NCI-H774 (cell line): Measurements from ENCODE around the gene TRIM4.
"Not testable (repeated sequence)": the region's sequence is repeated elsewhere in the genome, so short reads cannot be mapped to it uniquely, and the experiment has no call there.

ENCODE experiments used
- DNase-seq: peaks from one replicate; lab custom pipeline; 2025; lab: John Stamatoyannopoulos, UW

The TRIM4 gene, protein sequence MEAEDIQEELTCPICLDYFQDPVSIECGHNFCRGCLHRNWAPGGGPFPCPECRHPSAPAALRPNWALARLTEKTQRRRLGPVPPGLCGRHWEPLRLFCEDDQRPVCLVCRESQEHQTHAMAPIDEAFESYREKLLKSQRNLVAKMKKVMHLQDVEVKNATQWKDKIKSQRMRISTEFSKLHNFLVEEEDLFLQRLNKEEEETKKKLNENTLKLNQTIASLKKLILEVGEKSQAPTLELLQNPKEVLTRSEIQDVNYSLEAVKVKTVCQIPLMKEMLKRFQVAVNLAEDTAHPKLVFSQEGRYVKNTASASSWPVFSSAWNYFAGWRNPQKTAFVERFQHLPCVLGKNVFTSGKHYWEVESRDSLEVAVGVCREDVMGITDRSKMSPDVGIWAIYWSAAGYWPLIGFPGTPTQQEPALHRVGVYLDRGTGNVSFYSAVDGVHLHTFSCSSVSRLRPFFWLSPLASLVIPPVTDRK

DNA sequence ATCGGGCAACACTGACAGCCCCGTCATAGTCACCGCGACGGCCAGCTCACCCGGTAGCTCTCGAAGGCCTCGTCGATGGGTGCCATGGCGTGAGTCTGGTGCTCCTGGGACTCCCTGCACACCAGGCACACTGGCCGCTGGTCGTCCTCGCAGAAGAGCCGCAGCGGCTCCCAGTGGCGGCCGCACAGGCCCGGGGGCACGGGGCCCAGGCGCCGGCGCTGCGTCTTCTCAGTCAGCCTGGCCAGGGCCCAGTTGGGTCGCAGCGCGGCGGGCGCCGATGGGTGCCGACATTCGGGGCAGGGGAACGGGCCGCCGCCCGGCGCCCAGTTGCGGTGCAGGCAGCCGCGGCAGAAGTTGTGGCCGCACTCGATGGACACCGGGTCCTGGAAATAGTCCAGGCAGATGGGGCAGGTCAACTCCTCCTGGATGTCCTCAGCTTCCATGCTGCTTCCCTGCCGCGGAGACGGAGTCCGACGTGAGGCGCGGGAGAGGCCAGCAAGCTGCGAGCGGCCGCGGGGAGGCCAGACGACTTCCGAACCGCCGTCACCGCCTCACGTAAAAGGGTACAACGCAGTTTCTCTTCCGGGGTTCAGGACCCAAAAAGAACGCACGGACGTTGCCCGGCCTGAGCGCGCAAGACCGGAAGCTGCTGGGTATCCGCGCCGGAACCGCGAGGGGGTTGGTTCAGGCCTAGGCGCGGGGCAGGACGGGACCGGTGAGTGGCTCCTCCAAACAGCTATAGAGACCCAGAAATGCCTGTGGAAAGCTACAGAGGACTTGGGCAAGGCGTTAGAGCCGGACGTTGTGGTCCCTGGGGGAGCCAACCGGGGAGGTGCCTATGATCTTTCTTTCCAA, at the start of gene TRIM4:
TRIM4 (minus strand) TSS at position 572 of the 855 bp plus-strand sequence; CDS start at position 443, 129 bp downstream.
- peak; percentile 92 for DNase-seq

DNA sequence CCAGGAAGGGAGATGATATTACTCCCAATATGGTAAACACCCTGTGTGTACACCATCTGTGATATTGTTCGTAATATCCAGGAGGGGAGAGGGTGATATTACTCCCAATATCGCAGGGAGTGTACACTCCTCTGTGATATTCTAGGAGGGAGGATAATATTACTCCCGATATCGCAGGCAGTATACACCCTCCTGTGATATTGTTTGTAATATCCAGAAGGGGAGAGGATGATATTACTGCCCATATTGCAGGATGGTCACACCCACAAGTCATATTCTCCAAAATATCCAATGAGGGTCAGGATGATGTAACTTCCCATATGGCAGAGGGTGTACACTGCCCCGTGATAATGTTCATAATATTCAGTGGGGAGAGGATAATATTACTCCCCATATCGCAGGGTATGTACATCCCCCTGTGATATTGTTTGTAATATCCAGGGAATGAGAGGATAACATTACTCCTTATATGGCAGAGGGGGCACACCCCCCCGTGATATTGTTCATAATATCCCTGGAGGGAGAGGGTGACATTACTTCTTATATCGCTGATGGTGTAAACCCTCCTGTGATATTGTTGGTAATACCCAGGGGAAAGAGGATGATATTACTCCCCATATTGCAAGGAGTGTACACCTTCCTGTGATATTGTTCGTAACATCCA, 39.4 kb upstream of the TRIM4 start:
- DNase-seq = no peak

DNA sequence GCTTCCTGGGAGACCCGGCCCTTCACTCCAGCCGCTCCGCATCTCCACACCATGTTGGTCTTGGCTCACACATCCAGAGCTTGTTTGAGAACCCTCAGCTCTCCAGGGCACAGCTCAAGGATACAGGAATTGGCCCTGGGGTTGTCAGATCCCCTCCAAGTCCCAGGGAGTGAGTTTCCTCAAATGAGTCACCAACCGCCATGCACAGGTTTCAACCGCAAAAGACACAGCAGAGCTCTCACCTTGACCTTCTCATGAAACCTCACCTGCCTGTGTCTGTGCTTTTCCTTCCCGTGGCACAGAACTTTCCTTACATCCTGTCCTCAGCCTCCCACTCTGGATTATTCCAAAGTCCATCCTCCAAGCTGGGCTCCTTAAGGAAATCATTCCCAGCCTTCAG, 35.9 kb upstream of the TRIM4 start:
- DNase-seq = no peak

DNA sequence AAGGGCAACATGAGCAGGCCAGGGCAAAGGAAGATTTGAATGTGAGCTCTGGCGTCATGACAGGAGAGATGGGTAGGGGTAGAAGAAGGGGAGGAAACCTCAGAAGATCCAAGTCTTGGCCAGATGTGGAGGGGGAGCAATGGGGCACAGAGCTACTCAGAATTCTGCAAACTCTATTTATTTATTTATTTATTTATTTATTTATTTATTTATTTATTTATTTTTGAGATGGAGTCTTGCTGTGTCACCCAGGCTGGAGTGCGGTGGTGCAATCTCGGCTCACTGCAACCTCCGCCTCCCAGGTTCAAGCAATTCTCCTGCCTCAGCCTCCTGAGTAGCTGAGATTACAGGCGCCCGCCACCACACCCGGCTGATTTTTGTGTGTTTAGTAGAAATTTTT, 35.3 kb upstream of the TRIM4 start:
- not testable (repeated sequence) for DNase-seq

DNA sequence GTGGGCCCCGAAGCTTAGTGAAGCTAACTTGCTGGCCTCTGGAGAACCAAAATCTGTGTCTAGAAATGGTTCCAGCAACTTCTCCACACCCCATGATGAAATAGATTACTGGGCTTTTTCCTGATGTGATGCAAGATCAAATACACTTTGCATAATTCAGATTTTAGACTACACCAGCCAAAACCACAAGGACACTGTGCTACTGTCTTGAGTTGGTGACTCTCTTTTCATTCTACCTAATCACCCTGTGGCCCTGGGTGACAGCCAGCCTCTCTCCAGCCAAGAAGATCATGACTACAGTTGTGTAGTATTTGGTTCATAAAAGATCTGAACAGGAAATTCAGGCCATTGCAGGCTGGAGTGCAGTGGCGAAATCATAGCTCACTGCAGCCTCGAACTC, 34.3 kb upstream of the TRIM4 start:
- DNase-seq = no peak

DNA sequence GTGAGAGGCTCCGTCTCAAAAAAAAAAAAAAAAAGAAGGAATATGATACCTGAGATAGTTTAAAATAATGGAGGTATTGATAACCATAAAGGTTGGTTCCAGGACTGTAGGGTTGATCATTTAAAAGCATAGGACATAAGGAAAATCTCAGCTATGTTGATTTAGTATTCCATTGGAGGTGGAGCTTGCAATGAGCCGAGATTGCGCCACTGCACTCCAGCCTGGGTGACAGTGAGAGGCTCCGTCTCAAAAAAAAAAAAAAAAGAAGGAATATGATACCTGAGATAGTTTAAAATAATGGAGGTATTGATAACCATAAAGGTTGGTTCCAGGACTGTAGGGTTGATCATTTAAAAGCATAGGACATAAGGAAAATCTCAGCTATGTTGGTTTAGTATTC, 33.3 kb upstream of the TRIM4 start:
- not testable (repeated sequence) for DNase-seq

DNA sequence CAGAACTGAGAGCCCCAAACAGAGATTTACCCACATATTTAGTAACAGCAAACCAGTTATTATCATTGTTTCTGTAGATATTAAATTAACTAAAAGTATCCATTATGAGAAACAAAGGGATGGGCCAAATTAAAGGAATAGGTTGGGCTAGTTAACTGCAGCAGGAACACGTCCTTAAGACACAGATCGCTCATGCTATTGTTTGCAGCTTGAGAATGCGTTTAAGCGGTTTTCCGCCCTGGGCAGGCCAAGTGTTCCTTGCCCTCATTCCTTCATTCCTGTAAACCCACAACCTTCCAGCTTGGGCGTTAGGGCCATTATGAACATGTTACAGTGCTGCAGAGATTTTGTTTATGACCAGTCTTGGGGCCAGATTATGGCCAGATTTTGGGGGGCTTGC, 31.5 kb upstream of the TRIM4 start:
- DNase-seq = not testable (repeated sequence)

DNA sequence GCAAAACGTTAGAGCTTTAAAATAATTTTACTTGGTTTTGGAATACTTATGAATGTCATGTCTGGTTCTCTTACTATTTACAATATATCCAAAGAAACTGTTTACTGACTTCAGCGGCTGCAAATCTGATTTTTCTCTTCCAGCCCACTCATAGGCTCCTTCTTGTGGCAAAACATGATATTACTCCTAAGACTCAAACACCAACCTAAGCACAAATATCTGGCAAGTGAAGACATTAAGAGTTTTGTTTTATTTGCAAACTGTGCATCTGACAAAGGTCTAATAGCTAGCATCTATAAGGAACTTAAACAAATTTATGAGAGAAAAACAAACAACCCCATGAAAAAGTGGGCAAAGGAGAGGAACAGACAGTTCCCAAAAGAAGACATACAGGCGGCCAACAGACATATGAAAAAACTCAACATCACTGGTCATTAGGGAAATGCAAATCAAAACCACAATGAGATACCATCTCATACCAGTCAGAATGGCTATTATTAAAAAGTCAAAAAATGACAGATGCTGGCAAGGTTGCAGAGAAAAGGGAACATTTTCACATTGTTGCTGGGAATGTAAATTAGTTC, 30.4 kb upstream of the TRIM4 start:
- DNase-seq = no peak

DNA sequence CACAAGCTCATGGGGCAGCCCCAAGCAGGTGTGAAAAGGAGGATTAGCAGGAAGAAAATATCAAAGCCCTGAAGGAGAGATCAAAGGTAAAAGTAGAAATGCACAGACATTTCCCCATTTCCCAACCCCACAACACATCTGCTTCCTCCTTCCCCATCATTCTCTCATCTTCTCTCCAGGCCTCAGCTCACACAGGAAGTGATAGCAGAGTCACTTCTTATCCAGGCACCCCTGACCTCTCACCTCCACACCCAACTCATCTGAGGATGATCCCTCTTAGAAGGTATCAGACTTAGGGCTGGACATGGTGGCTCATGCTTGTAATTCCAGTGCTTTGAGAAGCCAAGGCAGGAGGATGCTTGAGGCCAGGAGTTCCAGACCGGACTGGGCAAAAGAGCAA, 28.3 kb upstream of the TRIM4 start:
- DNase-seq = no peak

DNA sequence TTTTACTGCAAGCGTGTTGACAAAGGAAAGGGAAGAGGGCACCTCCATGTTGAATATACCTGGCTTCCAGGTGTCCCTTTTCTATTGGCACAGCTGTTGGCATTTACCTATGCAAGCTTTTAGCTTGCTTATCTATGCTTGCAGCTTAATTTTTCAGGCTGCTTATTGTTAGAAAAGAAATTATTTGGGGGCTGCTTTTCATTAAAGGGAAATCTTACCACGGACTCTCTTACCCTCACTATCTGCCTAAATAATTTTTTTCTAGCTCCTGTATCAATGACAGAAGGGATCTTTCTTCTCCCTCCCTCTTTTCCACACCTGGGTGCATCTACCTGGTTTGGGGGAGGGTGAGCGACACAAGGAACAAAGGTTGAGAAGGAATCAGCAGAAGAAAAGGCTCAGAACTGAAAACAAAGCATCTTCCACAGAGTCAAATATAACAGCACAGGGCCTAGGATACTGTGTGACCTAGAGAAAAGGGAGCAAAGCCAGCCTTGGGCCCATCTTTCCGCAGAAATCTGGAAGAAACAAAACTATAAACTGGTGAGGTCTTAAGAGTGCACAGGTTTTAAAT, 25.3 kb upstream of the TRIM4 start:
- no peak for DNase-seq

DNA sequence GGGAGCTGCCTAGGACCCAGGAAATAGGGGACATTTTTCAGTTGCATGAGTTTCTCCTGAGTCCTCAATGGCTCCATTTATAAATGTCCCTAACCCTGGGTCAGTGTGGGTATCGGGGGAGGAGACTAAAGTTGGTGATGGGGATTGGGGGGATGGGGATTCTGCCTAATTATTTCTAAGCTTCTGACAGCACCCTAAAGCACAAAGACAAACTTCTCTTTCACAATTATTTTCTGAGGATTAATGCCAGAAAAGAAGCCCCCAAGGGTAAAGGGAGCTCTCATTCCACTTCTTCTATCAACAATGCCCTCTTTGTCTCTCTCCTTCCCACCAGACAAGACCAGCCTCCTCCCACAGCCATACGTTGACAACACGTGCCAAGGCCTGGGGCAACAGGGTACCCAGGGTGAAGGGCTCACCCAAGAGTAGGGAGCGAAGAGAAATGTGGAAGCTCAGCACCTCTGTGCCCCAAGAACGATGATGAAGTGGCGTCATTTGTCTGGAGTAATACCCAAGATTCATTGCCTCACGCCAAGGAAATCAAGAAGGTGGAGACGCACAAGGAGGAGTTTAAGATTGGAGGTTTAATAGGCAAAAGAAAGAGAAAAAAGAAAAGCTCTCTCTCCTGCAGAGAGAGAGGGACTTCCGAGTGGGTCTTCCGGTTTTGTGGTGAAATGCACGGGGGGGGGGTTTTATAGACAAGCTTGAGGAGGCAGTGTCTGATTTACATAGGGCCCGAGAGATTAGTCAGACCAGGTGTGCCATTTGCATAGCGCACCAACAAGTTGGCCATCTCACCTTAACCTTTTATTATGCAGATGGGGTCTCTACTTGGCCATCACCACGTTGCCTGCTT, 24.5 kb upstream of the TRIM4 start:
- DNase-seq = peak; percentile 47

DNA sequence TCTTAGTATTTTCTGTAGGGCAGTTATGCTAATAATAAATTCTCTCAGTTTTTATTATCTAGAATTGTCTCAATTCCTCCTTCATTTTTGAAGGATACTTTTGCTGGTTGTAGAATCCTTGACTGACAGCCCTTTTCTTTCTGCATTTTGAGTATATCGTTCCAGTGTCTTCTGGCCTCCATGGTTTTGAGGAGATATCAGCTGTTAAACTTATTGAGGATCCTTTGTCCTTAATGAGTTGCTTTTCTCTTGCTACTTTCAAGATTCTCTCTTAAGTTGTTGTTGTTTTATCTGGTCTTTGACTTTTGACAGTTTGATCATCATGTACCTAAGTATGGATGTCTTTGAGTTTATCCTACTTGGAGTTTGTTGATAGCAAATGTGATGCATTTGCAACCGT, 19.0 kb upstream of the TRIM4 start:
- DNase-seq = no peak

DNA sequence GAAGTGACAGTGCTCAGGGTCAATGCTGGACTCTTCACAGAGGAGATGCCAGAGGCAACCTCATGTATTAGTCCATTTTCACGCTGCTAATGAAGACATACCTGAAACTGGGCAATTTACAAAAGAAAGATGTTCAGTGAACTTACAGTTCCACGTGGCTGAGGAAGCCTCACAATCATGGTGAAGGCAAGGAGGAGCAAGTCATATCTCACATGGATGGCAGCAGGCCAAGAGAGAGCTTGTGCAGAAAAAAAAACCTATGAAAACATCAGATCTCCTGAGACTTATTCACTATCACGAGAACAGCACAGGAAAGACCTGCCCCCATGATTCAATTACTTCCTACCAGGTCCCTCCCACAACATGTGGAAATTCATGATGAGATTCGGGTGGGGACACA, 15.7 kb upstream of the TRIM4 start:
- not testable (repeated sequence) for DNase-seq

DNA sequence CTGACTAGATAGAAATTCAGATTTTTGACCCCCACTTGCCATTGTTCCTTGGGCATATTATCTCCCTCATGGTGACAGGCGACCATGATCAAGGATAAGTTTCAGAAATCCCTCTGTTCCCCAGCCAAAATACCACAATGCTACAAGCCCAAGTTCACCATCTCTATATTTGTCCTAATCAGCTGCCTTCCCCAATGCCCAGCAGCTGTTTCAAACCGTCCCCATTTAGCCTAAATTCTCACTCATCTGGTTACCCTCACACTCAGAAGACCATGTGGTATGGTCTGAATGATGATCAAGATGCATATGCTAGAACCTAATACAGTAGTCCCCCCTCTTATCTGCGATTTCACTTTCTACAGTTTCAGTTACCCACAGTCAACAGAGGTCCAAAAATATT, 11.0 kb upstream of the TRIM4 start:
- DNase-seq = no peak

DNA sequence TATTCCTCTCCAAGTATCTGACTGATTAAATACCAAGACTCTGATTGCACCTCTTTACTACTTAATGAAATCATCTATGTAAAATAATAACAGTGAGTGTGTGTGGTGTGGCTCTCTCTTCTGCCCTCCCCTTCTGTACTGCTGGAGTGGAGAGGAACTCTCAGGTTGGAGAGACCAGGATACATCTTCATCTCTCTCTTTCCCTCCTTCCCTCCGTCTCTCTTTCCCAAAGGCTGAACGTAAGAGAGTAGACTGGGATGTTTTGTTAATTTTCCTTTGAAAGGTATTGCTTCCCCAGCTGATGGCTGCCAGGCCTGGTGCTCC, 10.4 kb upstream of the TRIM4 start:
- DNase-seq = no peak

DNA sequence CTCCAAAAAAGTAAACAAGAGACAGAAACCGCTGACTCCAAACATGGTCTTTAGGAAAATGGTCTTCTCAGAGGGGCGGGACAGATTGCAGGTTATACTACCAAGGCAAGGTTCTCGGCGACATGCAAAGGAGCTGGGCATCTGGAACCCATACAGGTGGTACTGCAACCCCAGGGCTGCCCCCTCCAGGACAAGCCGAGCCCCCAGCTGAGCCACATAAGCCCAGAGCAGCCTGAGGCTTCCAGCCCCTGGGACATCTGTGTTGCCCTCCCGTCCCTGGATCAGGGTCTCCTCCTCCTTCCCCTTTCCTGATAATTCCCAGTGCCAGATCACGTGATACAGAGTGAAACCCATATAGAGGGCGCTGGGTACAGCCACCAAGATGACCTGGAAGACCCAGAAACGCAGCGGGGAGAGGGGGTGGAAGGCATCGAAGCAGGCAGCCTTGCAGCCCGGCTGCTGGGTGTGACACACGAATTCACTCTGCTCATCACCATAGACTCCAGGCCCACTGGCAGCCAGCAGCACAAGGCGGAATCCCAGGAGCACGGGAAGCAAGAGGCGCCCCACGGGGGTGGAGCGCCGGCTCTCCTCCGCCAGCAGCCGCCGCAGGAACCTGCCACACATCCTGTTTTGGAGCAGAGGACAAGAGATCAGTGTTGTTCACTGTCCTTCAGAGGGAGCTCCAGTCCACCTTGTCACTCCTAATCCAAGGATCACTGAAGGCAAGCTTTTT, 9.8 kb upstream of the TRIM4 start, which contains the start of gene GJC3:
GJC3 (minus strand) TSS at position 627 of the 736 bp plus-strand sequence; CDS start at position 627, 0 bp downstream.
- peak; percentile 57 for DNase-seq

DNA sequence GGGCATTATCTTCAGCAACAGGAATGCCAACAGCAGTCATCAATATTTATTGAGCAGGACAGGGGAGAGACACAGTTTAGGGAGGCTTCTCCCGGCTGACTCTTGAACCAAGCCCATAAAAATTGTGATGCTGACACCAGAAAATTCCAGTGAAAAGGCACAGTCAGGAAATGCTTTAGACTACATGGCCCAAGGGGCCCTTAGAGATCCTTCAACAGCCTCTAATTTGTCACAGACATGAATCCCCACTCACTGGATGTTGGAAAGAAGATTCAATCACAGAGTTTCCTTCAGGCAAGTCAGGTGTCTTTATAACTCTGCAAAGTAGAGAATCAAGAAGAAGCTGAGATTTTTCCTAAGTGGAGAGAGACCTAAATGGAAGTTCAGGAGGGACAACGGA, 8.9 kb upstream of the TRIM4 start:
- no peak for DNase-seq

DNA sequence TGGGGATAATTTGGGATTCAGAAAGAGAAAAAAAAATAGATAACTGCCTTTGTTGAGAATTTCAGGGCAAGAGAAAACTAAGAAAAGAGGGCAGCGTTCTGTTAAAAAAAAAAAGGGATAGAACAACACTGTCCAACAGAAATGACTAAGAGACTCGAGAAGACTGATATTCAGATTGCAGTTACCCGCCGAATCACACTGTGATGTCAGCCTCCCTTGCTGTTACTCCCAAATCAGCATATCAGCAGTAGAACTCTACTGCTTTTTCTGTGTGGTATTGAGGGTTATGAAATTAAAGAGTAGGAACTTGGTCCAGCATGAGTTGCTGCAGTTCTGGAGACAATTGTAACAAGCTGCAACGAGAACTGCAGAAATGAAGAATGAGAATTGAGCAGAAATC, 8.2 kb upstream of the TRIM4 start:
- DNase-seq = no peak

DNA sequence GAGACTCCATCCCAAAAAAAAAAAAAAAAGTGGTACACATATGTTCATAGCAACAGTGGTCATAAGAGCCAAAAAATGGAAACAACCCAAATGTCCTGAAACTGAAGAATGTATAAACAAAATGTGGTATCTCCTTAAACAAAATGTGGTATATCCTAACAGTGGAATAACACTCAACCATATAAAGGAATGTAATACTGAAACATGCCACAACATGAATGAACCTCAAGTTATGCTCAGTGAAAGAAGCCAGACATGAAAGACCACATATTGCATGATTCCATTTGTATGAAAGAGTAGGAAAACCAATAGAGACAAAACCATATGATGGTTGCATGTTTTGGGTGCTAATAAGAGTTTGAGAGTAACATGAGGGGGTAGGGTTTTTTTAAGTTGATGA, 7.0 kb upstream of the TRIM4 start:
- DNase-seq = no peak

DNA sequence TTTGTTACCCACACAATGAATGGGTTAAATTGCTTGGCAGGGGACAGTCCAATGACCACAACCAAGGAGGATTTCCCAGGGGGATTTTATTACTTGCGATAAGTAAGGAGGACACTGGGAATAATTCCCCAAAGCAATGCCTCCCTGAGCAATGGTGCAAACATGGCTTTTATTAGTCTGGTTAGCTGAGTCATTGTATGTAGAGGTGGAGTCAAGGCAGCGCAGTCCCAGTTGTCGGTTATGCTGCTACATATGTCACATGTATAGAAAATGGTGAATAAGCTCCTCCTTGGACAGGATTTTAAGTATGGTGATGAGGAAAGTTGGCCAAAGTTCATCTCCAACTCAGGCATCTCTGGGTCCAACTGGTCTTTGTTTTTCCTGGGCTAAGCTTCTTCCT, 3.9 kb upstream of the TRIM4 start:
- no peak for DNase-seq
